Activated CD8-positive, alpha-beta T cell treated with anti-CD3 and anti-CD28 coated beads for 36 hours (primary cell): ENCODE results near the gene ATP5PB. TPM values are rescaled to one million over a fixed set of nuclear protein-coding genes. Genes with fewer than 3 reads are reported as not detected.

Experiments used
- ATAC-seq: fragments of 200-7000 bp; cut with Tn5 transposase; one replicate; pipeline ENCODE4 v1.10.0; 2021; ENCODE audit warnings: mild to moderate bottlenecking, moderate library complexity
- CTCF ChIA-PET: fragments of 350-600 bp; sonication (Branson Sonifier 250); formaldehyde crosslinking; loops from one replicate; lab custom pipeline; 2021; ENCODE audit warnings: antibody characterized with exemption; lab: Charles Lee
- POLR2A ChIA-PET: fragments of 350-600 bp; sonication (Branson Sonifier 250); formaldehyde crosslinking; loops from one replicate; lab custom pipeline; 2021; ENCODE audit warnings: antibody characterized with exemption; lab: Charles Lee
- DNase-seq: peaks from one replicate; pipeline ENCODE4 v3.0.0-alpha.2; 2020
- H3K27ac Mint-ChIP-seq: one replicate; pipeline ENCODE4 v1.8.0; 2021; ENCODE audit warnings: mild to moderate bottlenecking, mixed read lengths
- H3K27me3 Mint-ChIP-seq: one replicate; pipeline ENCODE4 v1.8.0; 2021; ENCODE audit warnings: mixed read lengths
- H3K36me3 Mint-ChIP-seq: one replicate; pipeline ENCODE4 v1.8.0; 2021; ENCODE audit warnings: low read depth, mixed read lengths
- H3K4me1 Mint-ChIP-seq: one replicate; pipeline ENCODE4 v1.8.0; 2021; ENCODE audit warnings: low read depth, mixed read lengths
- H3K4me3 Mint-ChIP-seq: one replicate; pipeline ENCODE4 v1.8.0; 2021; ENCODE audit warnings: mild to moderate bottlenecking, moderate library complexity, mixed read lengths
- H3K9me3 Mint-ChIP-seq: one replicate; pipeline ENCODE4 v1.8.0; 2021; ENCODE audit warnings: mixed read lengths
- CTCF ChIP-seq: fragments of 200-600 bp; IDR thresholded peaks from one replicate; pipeline ENCODE4 v1.8.0; 2022; ENCODE audit warnings: antibody characterized with exemption, mild to moderate bottlenecking
- intact Hi-C: fragments of 100-400 bp; cut with micrococcal nuclease; formaldehyde crosslinking; loops from one replicate; pipeline ENCODE4 v1.10.0; 2022
- total RNA-seq, 2 experiments: library from RNA; stranded (reverse); gene quantifications; one replicate each; pipeline ENCODE4 v1.2.3, GENCODE V29; 2021

ATP5PB gene
- total RNA-seq, 2 experiments from 2014 or later: 341 to 342 TPM

GRCh38 chr1:111511370-111511769 is 62.1 kb downstream of the ATP5PB start:
- no peak for DNase-seq
- H3K9me3 Mint-ChIP-seq: no peaks in the 10 kb centered on the region
- H3K36me3 Mint-ChIP-seq: no peaks in the 10 kb centered on the region
- intact Hi-C loops: no loop called here
- ATAC-seq: no peak
- H3K4me3 Mint-ChIP-seq: no peak overlapping the region
- H3K27ac Mint-ChIP-seq: no peak overlapping the region
- ChIA-PET POLR2A (interaction anchor here (1.0 to 1.2 kb wide), 2 partner anchors 82 to 243 kb away, joined by 3 read pairs; no protein-coding TSS in a partner anchor), CTCF (interaction anchor here (1.0 to 7.9 kb wide), 6 partner anchors 33 to 227 kb away, joined by 3 to 99 read pairs (median 3); partner anchors contain the start of genes C1orf162 and INKA2)
- no peaks in the 10 kb centered on the region for H3K27me3 Mint-ChIP-seq
- TF ChIP-seq CTCF: no peak
- H3K4me1 Mint-ChIP-seq: peaks cover 53% of the 10 kb centered on the region

Other genes with a start within 250 kb of the ATP5PB start
- 100 to 1,000 TPM; 201 to 208 TPM for gene DENND2D, start 248.8 kb upstream of the ATP5PB start, total RNA-seq
- 10 to 100 TPM in 1 of 2 experiments, 1 to 10 TPM in 1; 9.2 to 10.4 TPM for gene CHI3L2, start 221.8 kb upstream of the ATP5PB start, total RNA-seq
- not detected for gene CHIA, start 158.6 kb upstream of the ATP5PB start, total RNA-seq
- 1 to 10 TPM; 1.1 to 1.6 TPM for gene OVGP1, start 21.7 kb upstream of the ATP5PB start, total RNA-seq
- gene WDR77, start 208 bp upstream of the ATP5PB start, total RNA-seq: 10 to 100 TPM; 54.0 to 54.6 TPM
- gene C1orf162, start 24.5 kb downstream of the ATP5PB start, total RNA-seq: 1 to 10 TPM; 4.5 to 4.7 TPM
- not detected for gene ADORA3, start 54.2 kb downstream of the ATP5PB start, total RNA-seq
- gene TMIGD3, start 54.2 kb downstream of the ATP5PB start, total RNA-seq: not detected
- gene RAP1A, start 170.3 kb downstream of the ATP5PB start, total RNA-seq: 100 to 1,000 TPM; 197 to 198 TPM